Fibroblast of villous mesenchyme (primary cell): ENCODE measurements around the gene DSG2. TPM values are rescaled to one million over a fixed set of nuclear protein-coding genes. Genes with fewer than 3 reads are reported as not detected.

Experiments
- DNase-seq: peaks from one replicate; pipeline ENCODE4 v3.0.0-alpha.2; 2010; ENCODE audit warnings: low read depth
- H3K4me3 ChIP-seq: 2 replicates; pipeline ENCODE4 v1.5.1; 2011; ENCODE audit warnings: low read depth, mild to moderate bottlenecking, low read length
- CTCF ChIP-seq: IDR thresholded peaks from 2 replicates; pipeline ENCODE4 v1.5.1; 2012; ENCODE audit warnings: low read depth, mild to moderate bottlenecking, low read length; ENCODE audit not compliant: insufficient read depth
- total RNA-seq: library from RNA; depleted of rRNA; stranded (reverse); fragments of >200 nt; gene quantifications from 2 replicates; pipeline ENCODE4 v1.2.3, GENCODE V29; 2012

The DSG2 gene
- total RNA-seq = 2.6 and 2.9 TPM in 2 replicates

- peak; percentile 13 for DNase-seq
- peak within 1 kb of the TSS; percentile 72 for H3K4me3 ChIP-seq
- no peak for TF ChIP-seq CTCF
Measured at GRCh38 chr18:31497836-31498573, at the start of gene DSG2. Gene DSG2 (plus strand): TSS chr18:31498177. CDS start chr18:31498252, 75 bp downstream.

GRCh38 chr18:31450409-31450808 is 47.6 kb upstream of the DSG2 start:
- no peak for DNase-seq
- TF ChIP-seq CTCF = no peak
- no peak overlapping the region for H3K4me3 ChIP-seq

- TF ChIP-seq CTCF = no peak
- no peak for DNase-seq
- no peak overlapping the region for H3K4me3 ChIP-seq
Measured at GRCh38 chr18:31451625-31452024, 46.4 kb upstream of the DSG2 start.

- no peak overlapping the region for H3K4me3 ChIP-seq
- no peak for TF ChIP-seq CTCF
- DNase-seq = peak; percentile 46
Measured at GRCh38 chr18:31454066-31454708, 43.8 kb upstream of the DSG2 start.

GRCh38 chr18:31469629-31470028 is 28.3 kb upstream of the DSG2 start:
- no peak for DNase-seq
- H3K4me3 ChIP-seq = no peak overlapping the region
- no peak for TF ChIP-seq CTCF

- H3K4me3 ChIP-seq = no peak overlapping the region
- DNase-seq = no peak
- TF ChIP-seq CTCF = no peak
Measured at GRCh38 chr18:31478688-31479087, 19.3 kb upstream of the DSG2 start.
